LHCN-M2 (cell line): Measurements from ENCODE around the gene SYNPR. TPM values are rescaled to one million over a fixed set of nuclear protein-coding genes. Genes with fewer than 3 reads are reported as not detected.

Source experiments
- DNase-seq: peaks from one replicate; pipeline ENCODE4 v3.0.0-alpha.2; 2012; ENCODE audit warnings: low read depth
- total RNA-seq: library from RNA; depleted of rRNA; stranded (reverse); fragments of >200 nt; gene quantifications from 2 replicates; pipeline ENCODE4 v1.2.3, GENCODE V29; 2014

SYNPR gene
- total RNA-seq, 1 experiment from 2014 or later, result not detected

DNA sequence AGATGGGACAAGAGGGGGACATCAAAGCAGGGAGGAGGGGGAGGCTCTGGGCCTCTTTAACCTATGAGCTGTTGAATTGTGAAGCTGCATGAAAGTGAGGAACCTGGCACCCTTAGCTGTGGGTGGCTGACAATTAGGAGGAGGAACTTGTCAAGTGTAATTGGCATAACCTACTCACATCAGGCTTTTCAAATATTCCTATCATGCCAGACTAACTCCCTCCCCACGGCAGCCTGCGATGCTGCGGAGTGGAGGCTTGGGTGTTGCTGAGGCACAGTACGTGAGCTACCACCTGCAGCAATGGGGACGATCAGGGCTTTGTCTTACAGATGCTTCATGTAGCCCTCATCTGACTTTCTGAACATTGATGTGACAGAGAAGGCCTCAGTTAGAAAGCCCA, 193.7 kb downstream of the SYNPR start:
- no peak for DNase-seq

DNA sequence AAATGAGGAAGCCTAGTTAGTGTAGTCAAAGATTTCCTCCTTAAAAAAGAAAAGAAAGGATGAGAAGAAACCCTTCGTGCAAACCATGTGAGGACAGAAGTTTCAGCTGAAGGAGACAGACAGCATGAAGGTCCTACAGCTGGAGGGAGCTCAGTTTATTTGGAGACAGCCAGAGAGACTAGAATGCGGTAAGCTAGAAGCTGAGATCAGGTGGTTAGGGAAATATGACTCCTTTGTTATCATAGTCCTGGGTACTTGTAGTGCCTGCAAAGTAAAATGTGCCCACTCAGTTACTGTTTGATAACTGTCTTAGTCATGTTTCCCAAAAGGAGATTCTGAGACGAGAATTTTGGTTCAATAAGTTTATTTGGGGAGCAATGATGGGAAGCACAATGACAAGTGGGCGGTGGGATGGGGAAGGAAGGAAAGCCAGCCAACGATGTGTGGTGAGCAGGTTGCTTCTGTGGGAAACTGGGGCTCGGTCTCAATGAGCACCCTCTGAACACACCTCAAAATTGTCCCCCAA, 195.6 kb downstream of the SYNPR start:
- DNase-seq, result no peak

GRCh38 chr3:63474828-63475518, 196.9 kb downstream of the SYNPR start:
- no peak for DNase-seq

GRCh38 chr3:63477494-63478129, 199.5 kb downstream of the SYNPR start:
- no peak for DNase-seq

- DNase-seq, result no peak
These were observed 201.0 kb downstream of the SYNPR start for GRCh38 chr3:63478990-63479660.

GRCh38 chr3:63479661-63480035, 201.5 kb downstream of the SYNPR start:
- DNase-seq, result no peak

DNA sequence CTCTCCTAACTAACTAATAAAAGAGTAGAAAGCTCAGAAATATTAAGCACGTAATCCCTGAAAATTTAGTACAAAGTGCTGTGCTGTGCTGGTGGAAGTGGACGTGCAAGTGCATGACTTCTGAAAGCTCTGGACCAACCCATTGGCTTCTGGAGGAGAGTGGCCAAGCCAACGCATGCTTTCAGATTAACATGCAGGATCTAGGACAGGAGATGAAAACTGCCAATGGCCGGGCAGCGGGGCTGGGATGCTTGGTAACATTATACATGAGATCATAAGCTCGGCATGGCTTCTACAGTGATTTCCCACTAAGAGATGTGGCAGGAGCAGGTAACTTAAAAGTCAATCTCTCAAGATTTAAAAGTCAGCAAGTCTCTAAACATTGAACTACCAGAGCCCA, 203.5 kb downstream of the SYNPR start:
- DNase-seq, result no peak

DNA sequence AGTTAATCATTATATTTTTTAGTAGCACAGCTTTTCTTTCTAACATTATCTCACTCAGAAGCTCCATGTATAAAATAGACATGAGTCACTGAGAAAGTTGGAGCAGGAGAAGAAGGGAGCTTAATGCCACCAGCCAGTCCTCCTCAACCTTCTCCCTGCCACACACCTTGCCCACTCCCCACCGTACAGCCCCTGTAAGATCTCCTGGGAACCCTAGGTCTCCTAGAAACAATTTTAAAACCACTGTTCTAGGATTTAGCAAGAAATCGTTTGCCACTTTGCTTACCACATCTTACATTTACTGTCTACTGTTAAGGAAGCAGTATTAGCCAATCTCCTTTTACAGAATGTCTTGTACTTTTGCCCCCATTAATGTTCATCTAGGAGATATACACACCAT, 204.2 kb downstream of the SYNPR start:
- DNase-seq, result no peak

- no peak for DNase-seq
These were observed 214.4 kb downstream of the SYNPR start for GRCh38 chr3:63492464-63492863.

DNA sequence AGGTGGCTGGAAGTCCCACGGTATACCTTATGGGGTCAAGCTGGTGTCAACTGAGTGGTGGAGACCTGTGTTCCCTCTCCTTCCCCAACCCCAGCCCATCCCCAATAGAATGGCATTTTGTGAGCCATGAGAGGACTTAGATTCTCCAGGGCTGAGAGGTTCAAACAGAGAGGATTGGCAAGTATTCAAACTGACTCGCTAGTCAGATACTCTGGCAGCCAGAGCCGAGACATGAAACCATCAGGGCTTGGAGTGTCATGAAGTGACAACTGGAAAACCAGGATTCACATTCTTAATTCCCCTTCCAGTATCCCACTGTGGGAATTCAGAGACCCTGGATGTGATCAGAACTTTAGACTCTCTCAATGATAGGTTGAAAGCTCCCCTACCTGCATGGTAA, 215.0 kb downstream of the SYNPR start:
- DNase-seq, result no peak

GRCh38 chr3:63494646-63495045, 216.5 kb downstream of the SYNPR start:
- DNase-seq, result no peak

GRCh38 chr3:63497641-63498040, 219.5 kb downstream of the SYNPR start:
- DNase-seq, result no peak

DNA sequence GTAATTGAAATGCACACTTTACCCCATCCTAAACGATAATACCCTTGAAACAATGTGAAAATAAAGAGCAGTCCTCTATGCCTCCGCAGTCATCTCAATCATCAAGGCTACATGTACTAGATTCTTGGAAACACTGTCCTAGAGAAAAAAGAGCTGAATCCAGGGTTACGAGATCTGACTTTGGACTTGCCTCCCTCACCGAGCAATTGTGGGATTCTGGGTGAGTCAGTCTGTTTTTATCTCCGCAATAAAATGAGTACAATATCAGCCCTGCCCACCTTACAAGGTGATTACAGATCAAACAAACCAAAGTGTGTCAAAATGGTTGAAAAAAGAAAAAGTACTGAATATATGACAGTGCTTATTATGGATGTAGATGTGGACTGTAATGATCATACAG, 222.1 kb downstream of the SYNPR start:
- DNase-seq, result no peak

GRCh38 chr3:63508305-63508704, 230.2 kb downstream of the SYNPR start:
- no peak for DNase-seq

DNA sequence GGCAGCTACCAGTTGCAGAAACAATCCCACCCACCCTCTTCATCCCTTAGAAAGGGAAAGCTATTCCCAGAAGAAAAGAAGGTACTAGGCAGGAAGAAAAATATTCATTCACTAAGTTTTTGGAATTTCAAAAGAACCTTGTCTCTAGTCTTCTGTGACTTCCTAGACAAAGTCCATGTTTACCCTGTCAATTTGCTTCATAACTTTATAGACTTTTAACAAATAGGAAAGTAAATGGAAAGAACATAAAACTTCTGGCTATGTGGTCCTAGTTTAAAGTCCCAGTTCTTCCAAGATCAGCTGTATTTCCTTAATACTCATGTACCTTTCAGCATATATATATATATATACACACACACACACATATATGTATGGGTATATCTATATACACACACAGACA, 230.7 kb downstream of the SYNPR start:
- DNase-seq, result no peak

DNA sequence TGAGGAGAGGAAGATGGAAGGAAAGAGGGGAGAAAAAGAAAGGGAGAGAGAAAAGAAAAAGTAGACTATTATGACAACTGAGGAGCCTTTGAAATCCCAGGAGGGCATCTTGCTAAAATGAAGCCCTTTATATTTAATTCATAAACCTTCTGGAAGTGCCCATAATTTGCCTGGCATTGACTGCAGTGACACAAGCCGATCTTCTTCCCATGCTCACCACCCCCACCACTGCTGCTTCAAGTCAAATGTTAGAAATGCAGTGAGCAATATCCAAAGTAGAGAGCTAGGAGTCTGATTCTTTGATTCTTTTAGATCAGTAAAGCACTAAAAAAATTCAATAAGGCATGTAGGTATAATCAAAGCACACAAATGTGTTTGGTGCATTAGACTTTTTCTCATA, 235.7 kb downstream of the SYNPR start:
- DNase-seq, result no peak

GRCh38 chr3:63514678-63515077, 236.6 kb downstream of the SYNPR start:
- no peak for DNase-seq

DNA sequence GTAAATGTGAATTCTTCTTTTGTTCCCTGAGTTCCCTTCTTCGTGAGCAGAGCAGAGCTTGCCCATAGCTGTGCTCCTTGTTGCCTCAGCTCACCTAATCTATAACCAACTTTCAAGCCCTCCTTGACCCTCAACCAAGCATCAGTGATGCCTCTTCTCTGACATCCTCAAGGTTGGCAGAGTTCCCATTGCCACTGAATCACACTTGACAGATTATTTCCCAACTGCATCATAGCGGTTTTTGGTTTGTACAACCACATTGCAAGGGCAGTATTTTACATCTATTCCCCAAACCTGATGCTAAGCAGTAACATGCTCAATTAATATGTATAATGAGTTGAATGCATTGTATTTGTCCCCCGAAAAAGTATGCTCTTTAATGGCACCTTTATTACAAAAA, 241.3 kb downstream of the SYNPR start:
- peak; percentile 12 for DNase-seq

DNA sequence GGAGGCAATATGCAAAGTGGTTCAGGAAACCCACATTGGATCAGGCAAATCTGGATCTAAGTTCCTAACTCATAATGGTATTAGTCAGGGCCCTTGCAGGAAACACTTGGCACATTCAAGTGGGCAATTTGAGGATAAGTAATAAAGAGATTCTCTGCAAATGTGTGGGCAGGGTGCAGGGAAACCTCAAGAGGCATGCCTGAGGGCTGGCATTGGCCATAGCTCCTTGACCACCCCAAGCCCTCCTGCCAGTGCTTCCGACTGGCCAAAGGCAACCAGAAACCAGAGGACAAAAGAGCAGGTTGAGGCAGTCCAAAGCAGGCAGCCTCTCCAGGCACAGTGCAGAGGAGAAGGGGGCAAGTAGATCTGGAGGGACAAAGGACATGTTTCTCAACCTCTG, 243.5 kb downstream of the SYNPR start:
- DNase-seq, result no peak

DNA sequence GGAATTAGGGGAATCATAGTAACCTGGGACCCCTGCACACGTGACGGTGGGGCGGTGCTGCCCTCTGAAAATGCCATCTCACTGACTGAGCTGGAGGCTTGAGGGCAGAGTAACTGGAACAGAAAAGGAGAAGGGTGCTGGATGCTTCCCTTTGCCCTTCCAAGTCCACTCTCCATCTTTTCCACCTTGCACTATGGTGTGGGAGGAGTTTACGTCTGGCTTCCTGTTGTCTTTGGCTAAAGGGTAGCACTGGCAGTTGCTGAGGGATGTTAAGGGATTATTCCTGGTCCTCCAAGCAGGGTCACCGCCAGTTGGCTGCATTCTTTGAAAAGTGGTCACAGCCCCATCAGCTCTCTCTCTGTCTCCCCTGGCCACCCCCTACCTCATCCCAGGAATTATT, 245.0 kb downstream of the SYNPR start:
- no peak for DNase-seq

DNA sequence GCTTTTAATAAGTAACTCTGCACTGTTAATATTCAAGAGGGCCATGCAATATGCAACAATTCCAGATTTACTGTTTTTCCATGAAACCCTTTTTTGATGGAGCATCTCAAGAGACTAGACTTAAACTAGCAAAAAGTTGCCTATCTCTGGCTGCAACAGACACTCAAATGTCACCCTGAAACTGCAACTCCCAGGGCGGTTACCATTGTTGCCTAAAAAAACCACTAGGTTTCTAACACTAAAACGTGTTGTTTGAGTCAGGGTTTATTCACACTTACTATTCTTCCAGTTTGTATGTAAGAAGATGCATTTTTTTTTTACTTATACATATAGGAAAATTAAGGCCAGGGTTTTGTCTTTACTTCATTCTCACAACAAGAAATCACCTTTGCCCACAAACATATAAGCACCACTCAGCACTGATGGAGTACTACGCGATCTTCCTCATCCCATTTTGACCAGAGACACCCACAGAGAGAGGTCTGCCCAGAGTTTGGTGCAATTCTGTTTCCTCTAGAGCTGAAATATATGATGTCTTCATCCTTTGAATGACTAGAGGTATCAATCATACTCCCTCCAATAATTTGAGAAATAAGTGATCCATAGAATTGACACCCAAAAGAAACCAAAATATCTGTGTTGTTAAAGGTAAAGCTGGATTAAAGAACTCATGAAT, 250.4 kb downstream of the SYNPR start:
- no peak for DNase-seq

DNA sequence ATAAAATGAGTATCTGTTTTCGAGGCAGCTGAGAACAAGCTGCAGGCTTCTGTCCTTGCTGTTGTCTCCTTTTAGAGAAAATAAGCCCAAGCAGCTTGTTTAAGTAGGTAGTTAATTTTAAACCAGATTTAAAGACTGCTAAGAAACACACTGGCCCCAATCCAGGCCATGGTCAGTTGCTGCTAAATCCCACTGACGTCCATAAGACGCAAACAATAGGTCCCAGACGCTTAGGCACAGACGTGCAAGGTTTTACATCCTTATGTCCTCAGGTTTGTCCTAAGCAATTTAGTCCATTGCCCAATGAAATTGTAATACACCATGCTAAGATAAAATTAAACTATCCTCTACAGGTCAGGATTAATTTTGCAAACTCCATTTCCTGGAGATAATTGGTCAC, 254.4 kb downstream of the SYNPR start:
- DNase-seq, result no peak
